Astrocyte (in vitro differentiated cells and primary cell): ENCODE data around the gene PTX4.

Source experiments
- EZH2 ChIP-seq: IDR thresholded peaks from 2 replicates; pipeline ENCODE4 v1.6.1; 2012; ENCODE audit warnings: mild to moderate bottlenecking, low read length, inconsistent platforms; ENCODE audit not compliant: insufficient read depth
- TF ChIP-seq, protein P1 (sequence below): IDR thresholded peaks from 2 replicates; pipeline ENCODE4 v1.5.1; 2011; ENCODE audit warnings: low read depth, mild to moderate bottlenecking, inconsistent platforms, low read length, moderate library complexity; ENCODE audit not compliant: insufficient read depth

DNA sequence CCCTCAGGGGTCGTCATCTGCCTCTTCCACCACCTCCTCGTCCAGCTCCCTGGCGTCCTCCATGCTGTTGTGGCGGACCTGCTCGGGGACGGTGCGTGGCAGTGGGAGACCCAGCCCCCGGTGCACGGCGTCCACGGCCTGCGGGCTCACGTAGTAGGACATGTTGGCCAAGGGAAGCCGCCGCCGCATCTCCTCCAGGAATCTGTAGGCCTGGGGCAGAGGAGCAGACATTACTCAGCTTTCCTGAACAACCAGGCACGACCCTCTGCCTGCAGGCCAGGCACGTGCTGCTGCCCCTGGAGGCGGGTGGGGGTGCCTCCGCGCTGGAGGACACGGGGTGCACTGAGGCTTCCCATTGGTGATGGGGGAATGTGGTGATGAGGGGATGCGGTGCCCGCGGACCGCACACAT lies 22.2 kb upstream of the PTX4 start:
- TF ChIP-seq, protein P1, sequence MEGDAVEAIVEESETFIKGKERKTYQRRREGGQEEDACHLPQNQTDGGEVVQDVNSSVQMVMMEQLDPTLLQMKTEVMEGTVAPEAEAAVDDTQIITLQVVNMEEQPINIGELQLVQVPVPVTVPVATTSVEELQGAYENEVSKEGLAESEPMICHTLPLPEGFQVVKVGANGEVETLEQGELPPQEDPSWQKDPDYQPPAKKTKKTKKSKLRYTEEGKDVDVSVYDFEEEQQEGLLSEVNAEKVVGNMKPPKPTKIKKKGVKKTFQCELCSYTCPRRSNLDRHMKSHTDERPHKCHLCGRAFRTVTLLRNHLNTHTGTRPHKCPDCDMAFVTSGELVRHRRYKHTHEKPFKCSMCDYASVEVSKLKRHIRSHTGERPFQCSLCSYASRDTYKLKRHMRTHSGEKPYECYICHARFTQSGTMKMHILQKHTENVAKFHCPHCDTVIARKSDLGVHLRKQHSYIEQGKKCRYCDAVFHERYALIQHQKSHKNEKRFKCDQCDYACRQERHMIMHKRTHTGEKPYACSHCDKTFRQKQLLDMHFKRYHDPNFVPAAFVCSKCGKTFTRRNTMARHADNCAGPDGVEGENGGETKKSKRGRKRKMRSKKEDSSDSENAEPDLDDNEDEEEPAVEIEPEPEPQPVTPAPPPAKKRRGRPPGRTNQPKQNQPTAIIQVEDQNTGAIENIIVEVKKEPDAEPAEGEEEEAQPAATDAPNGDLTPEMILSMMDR: no peak
- no peak for TF ChIP-seq EZH2
